Ecto neural progenitor cell (in vitro differentiated cells): Measurements from ENCODE around the gene SANBR.
"Not testable (repeated sequence)": the region's sequence is repeated elsewhere in the genome, so short reads cannot be mapped to it uniquely, and the experiment has no call there.

Experiments used
- DNase-seq: peaks from one replicate; pipeline ENCODE4 v3.0.0-alpha.2; 2018; ENCODE audit warnings: low spot score

The SANBR gene

GRCh38 chr2:61065714-61066709 lies at the start of gene SANBR:
TSS of gene SANBR (plus strand) at chr2:61065871. CDS start at chr2:61070351, 4,480 bp downstream.
- DNase-seq, result peak; percentile 94

GRCh38 chr2:61015976-61016375 lies 49.7 kb upstream of the SANBR start:
- DNase-seq, result no peak

GRCh38 chr2:61016392-61017002 lies 49.2 kb upstream of the SANBR start:
- DNase-seq, result no peak

- DNase-seq, result peak; percentile 85
Observed at GRCh38 chr2:61017003-61017555, 48.6 kb upstream of the SANBR start.

- peak; percentile 86 for DNase-seq
Observed at GRCh38 chr2:61017556-61018317, 47.9 kb upstream of the SANBR start, which contains the start of the genes PEX13 and PUS10. TSS of gene PEX13 (plus strand) at chr2:61017720. CDS start at chr2:61017760, 40 bp downstream. TSS of gene PUS10 (minus strand) at chr2:61018255. CDS start at chr2:61011890, 6,365 bp downstream.

GRCh38 chr2:61018318-61018755 lies 47.3 kb upstream of the SANBR start:
- DNase-seq, result no peak

- DNase-seq, result no peak
Observed at GRCh38 chr2:61018798-61019197, 46.9 kb upstream of the SANBR start.

GRCh38 chr2:61021228-61021660 lies 44.4 kb upstream of the SANBR start:
- DNase-seq, result no peak

- no peak for DNase-seq
Observed at GRCh38 chr2:61023670-61024069, 42.0 kb upstream of the SANBR start.

GRCh38 chr2:61029533-61029932 lies 36.1 kb upstream of the SANBR start:
- no peak for DNase-seq

GRCh38 chr2:61034592-61034991 lies 31.1 kb upstream of the SANBR start:
- DNase-seq, result not testable (repeated sequence)

- DNase-seq, result not testable (repeated sequence)
Observed at GRCh38 chr2:61036643-61037042, 29.0 kb upstream of the SANBR start.

- DNase-seq, result no peak
Observed at GRCh38 chr2:61042807-61043206, 22.9 kb upstream of the SANBR start.

GRCh38 chr2:61044636-61045035 lies 21.0 kb upstream of the SANBR start:
- no peak for DNase-seq

GRCh38 chr2:61045226-61045625 lies 20.4 kb upstream of the SANBR start:
- DNase-seq, result no peak

- no peak for DNase-seq
Observed at GRCh38 chr2:61045999-61046398, 19.7 kb upstream of the SANBR start.

GRCh38 chr2:61055557-61055956 lies 10.1 kb upstream of the SANBR start:
- no peak for DNase-seq

- DNase-seq, result no peak
Observed at GRCh38 chr2:61057562-61057961, 8.1 kb upstream of the SANBR start.

GRCh38 chr2:61059382-61059781 lies 6.3 kb upstream of the SANBR start:
- no peak for DNase-seq

GRCh38 chr2:61074100-61074499 lies 8.4 kb downstream of the SANBR start:
- DNase-seq, result no peak

- no peak for DNase-seq
Observed at GRCh38 chr2:61085883-61086282, 20.2 kb downstream of the SANBR start.

- DNase-seq, result no peak
Observed at GRCh38 chr2:61089797-61090196, 24.1 kb downstream of the SANBR start.
